GM18909 (cell line): ENCODE results near the gene NT5DC1.

Source experiments
- ATAC-seq: cut with Tn5 transposase; IDR thresholded peaks from one replicate; pipeline ENCODE4 v1.9.1; 2021; ENCODE audit warnings: mild to moderate bottlenecking; ENCODE audit not compliant: unreplicated experiment, poor library complexity

Gene NT5DC1

GRCh38 chr6:116127771-116128493 is 27.3 kb downstream of the NT5DC1 start:
- no peak for ATAC-seq

- no peak for ATAC-seq
Measured at GRCh38 chr6:116133453-116133852, 32.8 kb downstream of the NT5DC1 start.

- ATAC-seq: no peak
Measured at GRCh38 chr6:116136373-116136772, 35.7 kb downstream of the NT5DC1 start.

GRCh38 chr6:116136933-116137340 is 36.3 kb downstream of the NT5DC1 start:
- ATAC-seq: no peak

GRCh38 chr6:116139917-116140316 is 39.3 kb downstream of the NT5DC1 start:
- no peak for ATAC-seq

GRCh38 chr6:116144605-116145004 is 44.0 kb downstream of the NT5DC1 start:
- no peak for ATAC-seq

- no peak for ATAC-seq
Measured at GRCh38 chr6:116145803-116146675, 45.4 kb downstream of the NT5DC1 start.

GRCh38 chr6:116152620-116153019 is 52.0 kb downstream of the NT5DC1 start:
- no peak for ATAC-seq

- ATAC-seq: no peak
Measured at GRCh38 chr6:116154887-116155286, 54.2 kb downstream of the NT5DC1 start.

GRCh38 chr6:116156405-116157326 is 56.0 kb downstream of the NT5DC1 start:
- ATAC-seq: no peak

GRCh38 chr6:116157391-116157790 is 56.7 kb downstream of the NT5DC1 start:
- no peak for ATAC-seq

GRCh38 chr6:116158641-116159040 is 58.0 kb downstream of the NT5DC1 start:
- ATAC-seq: no peak

GRCh38 chr6:116159782-116160524 is 59.3 kb downstream of the NT5DC1 start:
- no peak for ATAC-seq

- ATAC-seq: no peak
Measured at GRCh38 chr6:116165596-116165995, 64.9 kb downstream of the NT5DC1 start.

- no peak for ATAC-seq
Measured at GRCh38 chr6:116166369-116166768, 65.7 kb downstream of the NT5DC1 start.

GRCh38 chr6:116168148-116168547 is 67.5 kb downstream of the NT5DC1 start:
- no peak for ATAC-seq

GRCh38 chr6:116169880-116170279 is 69.2 kb downstream of the NT5DC1 start:
- no peak for ATAC-seq

GRCh38 chr6:116170358-116171057 is 69.9 kb downstream of the NT5DC1 start:
- ATAC-seq: no peak

GRCh38 chr6:116173928-116174327 is 73.3 kb downstream of the NT5DC1 start:
- ATAC-seq: no peak
